ENCODE data around the gene TBX2. TPM values are rescaled to one million over a fixed set of nuclear protein-coding genes. Genes with fewer than 3 reads are reported as not detected.
A peak's percentile ranks its signal among the peaks of the same experiment; 100 is the strongest.

Gene TBX2
- total and polyA plus RNA-seq, 2 of the 13 experiments (the other 11 are each of a cell fraction or from before 2014, with no cell fraction given) = 2.8 to 15.3 TPM

DNA sequence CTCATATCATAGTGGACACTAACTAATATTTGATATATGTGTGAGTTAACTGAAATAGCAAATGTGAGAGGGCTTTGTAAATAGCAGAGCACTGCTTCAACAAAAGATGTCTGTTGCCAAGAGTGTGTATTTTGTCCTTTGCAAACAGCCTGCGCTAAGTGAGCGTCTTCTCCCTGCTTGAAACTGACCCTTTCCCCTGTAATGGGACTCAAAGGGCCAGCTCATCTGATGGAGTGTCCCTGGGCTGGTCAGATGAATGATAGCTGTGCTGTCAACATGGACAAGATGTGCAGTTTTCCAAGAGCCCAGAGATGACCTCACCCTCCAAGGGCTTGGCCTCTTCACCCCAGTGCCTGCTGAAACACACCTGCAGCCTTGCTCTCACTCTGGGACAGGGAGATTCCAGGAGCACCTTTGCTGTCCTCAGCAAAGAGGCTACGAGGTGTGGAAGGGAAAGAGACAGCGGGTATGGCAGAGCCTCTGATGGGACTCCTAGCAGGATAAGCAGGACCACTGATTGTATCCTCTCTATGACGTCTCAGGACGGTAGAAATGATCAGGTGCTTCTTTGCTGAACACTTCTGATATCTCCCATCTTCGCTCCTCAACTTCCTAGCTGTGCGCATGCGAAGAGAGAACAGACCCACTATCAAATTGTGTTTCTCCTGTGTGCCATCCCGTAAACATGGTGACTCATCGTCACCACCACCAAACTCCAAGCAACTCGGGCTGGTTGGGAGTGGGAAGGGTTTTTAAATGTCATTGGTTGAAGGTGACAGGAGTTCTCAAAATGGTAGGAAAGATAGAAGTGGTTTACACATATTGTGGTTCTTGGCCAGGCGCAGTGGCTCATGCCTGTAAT, 35.8 kb upstream of the TBX2 start (continued):
- TF ChIP-seq KAT2B (IDR thresholded peaks at IDR 0.05; ENCODE audit: borderline replicate concordance, low read depth, low read length) (no peak), SALL2 (CRISPR knock-in tag; IDR thresholded peaks at IDR 0.05) (0 out of 2 replicates have a peak, but pooled peaks have one; percentile 7), ZNF598 (CRISPR knock-in tag; IDR thresholded peaks at IDR 0.05; ENCODE audit: borderline replicate concordance) (no peak), AGO2 (optimal IDR thresholded peaks at IDR 0.05; ENCODE audit: low read depth, low read length) (no peak), MEF2D (CRISPR knock-in tag; IDR thresholded peaks at IDR 0.05) (peak; percentile 70), FLYWCH1 (CRISPR knock-in tag; IDR thresholded peaks at IDR 0.05) (no peak), PAWR (CRISPR knock-in tag; IDR thresholded peaks at IDR 0.05; ENCODE audit: borderline replicate concordance) (no peak), IRX3 (CRISPR knock-in tag; IDR thresholded peaks at IDR 0.05; ENCODE audit: borderline replicate concordance, low read depth) (no peak), RCOR2 (CRISPR knock-in tag; IDR thresholded peaks at IDR 0.05) (peak; percentile 94), NR2F1 (CRISPR knock-in tag; IDR thresholded peaks at IDR 0.05) (peak in 1 of 2 experiments; percentile 81; a peak in 3 of 4 replicates), ZNF724P (CRISPR knock-in tag; IDR thresholded peaks at IDR 0.05; ENCODE audit: borderline replicate concordance) (no peak), DR1 (CRISPR knock-in tag; IDR thresholded peaks at IDR 0.05) (no peak), PITX1 (CRISPR knock-in tag; IDR thresholded peaks at IDR 0.05) (peak; percentile 88), GZF1 (CRISPR knock-in tag; IDR thresholded peaks at IDR 0.05) (no peak)
- TF ChIP-seq, protein P1, sequence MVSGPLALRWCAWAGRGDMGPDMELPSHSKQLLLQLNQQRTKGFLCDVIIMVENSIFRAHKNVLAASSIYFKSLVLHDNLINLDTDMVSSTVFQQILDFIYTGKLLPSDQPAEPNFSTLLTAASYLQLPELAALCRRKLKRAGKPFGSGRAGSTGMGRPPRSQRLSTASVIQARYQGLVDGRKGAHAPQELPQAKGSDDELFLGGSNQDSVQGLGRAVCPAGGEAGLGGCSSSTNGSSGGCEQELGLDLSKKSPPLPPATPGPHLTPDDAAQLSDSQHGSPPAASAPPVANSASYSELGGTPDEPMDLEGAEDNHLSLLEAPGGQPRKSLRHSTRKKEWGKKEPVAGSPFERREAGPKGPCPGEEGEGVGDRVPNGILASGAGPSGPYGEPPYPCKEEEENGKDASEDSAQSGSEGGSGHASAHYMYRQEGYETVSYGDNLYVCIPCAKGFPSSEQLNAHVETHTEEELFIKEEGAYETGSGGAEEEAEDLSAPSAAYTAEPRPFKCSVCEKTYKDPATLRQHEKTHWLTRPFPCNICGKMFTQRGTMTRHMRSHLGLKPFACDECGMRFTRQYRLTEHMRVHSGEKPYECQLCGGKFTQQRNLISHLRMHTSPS (CRISPR knock-in tag; IDR thresholded peaks at IDR 0.05; ENCODE audit: low read depth) = no peak; the same call in 1 of the 2 replicates
- TF ChIP-seq, protein P2, sequence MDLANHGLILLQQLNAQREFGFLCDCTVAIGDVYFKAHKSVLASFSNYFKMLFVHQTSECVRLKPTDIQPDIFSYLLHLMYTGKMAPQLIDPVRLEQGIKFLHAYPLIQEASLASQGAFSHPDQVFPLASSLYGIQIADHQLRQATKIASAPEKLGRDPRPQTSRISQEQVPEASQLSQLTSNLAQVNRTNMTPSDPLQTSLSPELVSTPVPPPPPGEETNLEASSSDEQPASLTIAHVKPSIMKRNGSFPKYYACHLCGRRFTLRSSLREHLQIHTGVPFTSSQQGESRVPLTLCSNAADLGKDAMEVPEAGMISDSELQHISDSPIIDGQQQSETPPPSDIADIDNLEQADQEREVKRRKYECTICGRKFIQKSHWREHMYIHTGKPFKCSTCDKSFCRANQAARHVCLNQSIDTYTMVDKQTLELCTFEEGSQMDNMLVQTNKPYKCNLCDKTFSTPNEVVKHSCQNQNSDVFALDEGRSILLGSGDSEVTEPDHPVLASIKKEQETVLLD (CRISPR knock-in tag; IDR thresholded peaks at IDR 0.05; ENCODE audit: low read depth) = no peak
- TF ChIP-seq, protein P3, sequence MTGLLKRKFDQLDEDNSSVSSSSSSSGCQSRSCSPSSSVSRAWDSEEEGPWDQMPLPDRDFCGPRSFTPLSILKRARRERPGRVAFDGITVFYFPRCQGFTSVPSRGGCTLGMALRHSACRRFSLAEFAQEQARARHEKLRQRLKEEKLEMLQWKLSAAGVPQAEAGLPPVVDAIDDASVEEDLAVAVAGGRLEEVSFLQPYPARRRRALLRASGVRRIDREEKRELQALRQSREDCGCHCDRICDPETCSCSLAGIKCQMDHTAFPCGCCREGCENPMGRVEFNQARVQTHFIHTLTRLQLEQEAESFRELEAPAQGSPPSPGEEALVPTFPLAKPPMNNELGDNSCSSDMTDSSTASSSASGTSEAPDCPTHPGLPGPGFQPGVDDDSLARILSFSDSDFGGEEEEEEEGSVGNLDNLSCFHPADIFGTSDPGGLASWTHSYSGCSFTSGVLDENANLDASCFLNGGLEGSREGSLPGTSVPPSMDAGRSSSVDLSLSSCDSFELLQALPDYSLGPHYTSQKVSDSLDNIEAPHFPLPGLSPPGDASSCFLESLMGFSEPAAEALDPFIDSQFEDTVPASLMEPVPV (CRISPR knock-in tag; IDR thresholded peaks at IDR 0.05) = no peak
- TF ChIP-seq, protein P4, sequence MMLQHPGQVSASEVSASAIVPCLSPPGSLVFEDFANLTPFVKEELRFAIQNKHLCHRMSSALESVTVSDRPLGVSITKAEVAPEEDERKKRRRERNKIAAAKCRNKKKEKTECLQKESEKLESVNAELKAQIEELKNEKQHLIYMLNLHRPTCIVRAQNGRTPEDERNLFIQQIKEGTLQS (CRISPR knock-in tag; IDR thresholded peaks at IDR 0.05) = peak; percentile 92
- TF ChIP-seq, protein P5, sequence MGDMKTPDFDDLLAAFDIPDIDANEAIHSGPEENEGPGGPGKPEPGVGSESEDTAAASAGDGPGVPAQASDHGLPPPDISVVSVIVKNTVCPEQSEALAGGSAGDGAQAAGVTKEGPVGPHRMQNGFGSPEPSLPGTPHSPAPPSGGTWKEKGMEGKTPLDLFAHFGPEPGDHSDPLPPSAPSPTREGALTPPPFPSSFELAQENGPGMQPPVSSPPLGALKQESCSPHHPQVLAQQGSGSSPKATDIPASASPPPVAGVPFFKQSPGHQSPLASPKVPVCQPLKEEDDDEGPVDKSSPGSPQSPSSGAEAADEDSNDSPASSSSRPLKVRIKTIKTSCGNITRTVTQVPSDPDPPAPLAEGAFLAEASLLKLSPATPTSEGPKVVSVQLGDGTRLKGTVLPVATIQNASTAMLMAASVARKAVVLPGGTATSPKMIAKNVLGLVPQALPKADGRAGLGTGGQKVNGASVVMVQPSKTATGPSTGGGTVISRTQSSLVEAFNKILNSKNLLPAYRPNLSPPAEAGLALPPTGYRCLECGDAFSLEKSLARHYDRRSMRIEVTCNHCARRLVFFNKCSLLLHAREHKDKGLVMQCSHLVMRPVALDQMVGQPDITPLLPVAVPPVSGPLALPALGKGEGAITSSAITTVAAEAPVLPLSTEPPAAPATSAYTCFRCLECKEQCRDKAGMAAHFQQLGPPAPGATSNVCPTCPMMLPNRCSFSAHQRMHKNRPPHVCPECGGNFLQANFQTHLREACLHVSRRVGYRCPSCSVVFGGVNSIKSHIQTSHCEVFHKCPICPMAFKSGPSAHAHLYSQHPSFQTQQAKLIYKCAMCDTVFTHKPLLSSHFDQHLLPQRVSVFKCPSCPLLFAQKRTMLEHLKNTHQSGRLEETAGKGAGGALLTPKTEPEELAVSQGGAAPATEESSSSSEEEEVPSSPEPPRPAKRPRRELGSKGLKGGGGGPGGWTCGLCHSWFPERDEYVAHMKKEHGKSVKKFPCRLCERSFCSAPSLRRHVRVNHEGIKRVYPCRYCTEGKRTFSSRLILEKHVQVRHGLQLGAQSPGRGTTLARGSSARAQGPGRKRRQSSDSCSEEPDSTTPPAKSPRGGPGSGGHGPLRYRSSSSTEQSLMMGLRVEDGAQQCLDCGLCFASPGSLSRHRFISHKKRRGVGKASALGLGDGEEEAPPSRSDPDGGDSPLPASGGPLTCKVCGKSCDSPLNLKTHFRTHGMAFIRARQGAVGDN (CRISPR knock-in tag; IDR thresholded peaks at IDR 0.05) = peak; percentile 60; the same call in 1 of the 2 replicates
